H1 (cell line): ENCODE results near the gene CACNB4. TPM values are rescaled to one million over a fixed set of nuclear protein-coding genes. Genes with fewer than 3 reads are reported as not detected.

ENCODE experiments used
- SRF ChIP-seq: IDR thresholded peaks from 2 replicates; pipeline ENCODE4 v1.6.1; 2011; ENCODE audit warnings: mild to moderate bottlenecking, low read depth, low read length, moderate library complexity
- polyA plus RNA-seq, 7 experiments: library from polyadenylated mRNA; depleted of rRNA in 3 of 7; stranded (reverse) in 5 of 7; unstranded in 2 of 7; fragments of >200 nt in 5 of 7; fragments of 200-250 nt in 2 of 7; gene quantifications; 1 replicate in 5 of 7; 2 replicates in 1 of 7; 4 replicates in 1 of 7; pipeline versions ENCODE4 v1.2.1 to v1.2.3, GENCODE V29; 2011 to 2013; ENCODE audit warnings: missing spikeins in 2 of 7, mixed read lengths in 2 of 7
- total RNA-seq: library from RNA; stranded (reverse); fragmentation: NEBNext Ultra II Directional; extraction: Animal tissue kit (Norgen Biotek cat#: 25700); gene quantifications from 2 replicates; pipeline ENCODE4 v1.2.1, GENCODE V29; 2021
- TF ChIP-seq, protein P1 (sequence below), 3 experiments: IDR thresholded peaks; 1 replicate in 2 of 3; 2 replicates in 1 of 3; pipeline versions ENCODE4 v1.5.1 to v1.6.1; 2011; ENCODE audit warnings: low read length in 3 of 3, mild to moderate bottlenecking in 3 of 3, inconsistent platforms in 2 of 3, low read depth in 1 of 3, moderate library complexity in 1 of 3; ENCODE audit not compliant: insufficient read depth in 1 of 3; ENCODE audit errors: control extremely low read depth in 1 of 3

The CACNB4 gene
- total and polyA plus RNA-seq, 2 of the 8 experiments (the other 6 are each of a cell fraction or from before 2014, with no cell fraction given): 2.0 to 4.0 TPM

- TF ChIP-seq, protein P1, sequence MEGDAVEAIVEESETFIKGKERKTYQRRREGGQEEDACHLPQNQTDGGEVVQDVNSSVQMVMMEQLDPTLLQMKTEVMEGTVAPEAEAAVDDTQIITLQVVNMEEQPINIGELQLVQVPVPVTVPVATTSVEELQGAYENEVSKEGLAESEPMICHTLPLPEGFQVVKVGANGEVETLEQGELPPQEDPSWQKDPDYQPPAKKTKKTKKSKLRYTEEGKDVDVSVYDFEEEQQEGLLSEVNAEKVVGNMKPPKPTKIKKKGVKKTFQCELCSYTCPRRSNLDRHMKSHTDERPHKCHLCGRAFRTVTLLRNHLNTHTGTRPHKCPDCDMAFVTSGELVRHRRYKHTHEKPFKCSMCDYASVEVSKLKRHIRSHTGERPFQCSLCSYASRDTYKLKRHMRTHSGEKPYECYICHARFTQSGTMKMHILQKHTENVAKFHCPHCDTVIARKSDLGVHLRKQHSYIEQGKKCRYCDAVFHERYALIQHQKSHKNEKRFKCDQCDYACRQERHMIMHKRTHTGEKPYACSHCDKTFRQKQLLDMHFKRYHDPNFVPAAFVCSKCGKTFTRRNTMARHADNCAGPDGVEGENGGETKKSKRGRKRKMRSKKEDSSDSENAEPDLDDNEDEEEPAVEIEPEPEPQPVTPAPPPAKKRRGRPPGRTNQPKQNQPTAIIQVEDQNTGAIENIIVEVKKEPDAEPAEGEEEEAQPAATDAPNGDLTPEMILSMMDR (IDR thresholded peaks at IDR 0.05; ENCODE audit: control extremely low read depth in 1 of 3, insufficient read depth in 1 of 3, low read depth in 1 of 3, low read length in 3 of 3): no peak
- no peak for TF ChIP-seq SRF
Measured at GRCh38 chr2:151946250-151946884, 152.5 kb downstream of the CACNB4 start (continued).
